GM19035 (cell line): ENCODE measurements around the gene AP3B1.

ENCODE experiments used
- ATAC-seq: cut with Tn5 transposase; IDR thresholded peaks from one replicate; pipeline ENCODE4 v1.9.1; 2021; ENCODE audit not compliant: unreplicated experiment

AP3B1 gene

DNA sequence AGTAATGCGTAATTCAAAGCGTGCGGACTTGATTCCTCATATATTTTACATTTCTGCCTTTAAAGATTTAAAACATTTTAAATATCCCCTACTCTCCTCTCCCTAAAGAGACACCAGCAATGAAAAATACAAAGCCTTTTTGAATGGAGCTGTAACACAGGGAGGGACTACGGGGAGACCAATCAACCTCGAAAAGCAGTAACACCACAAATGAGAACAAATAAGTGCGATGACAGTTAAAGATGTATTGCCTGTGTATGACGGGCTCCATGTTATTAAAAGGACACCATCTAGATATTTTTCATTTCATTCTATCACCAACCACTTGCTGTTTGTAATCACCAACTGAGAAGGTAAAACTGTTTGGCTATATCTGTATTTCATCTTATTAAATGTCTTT lies 288.0 kb downstream of the AP3B1 start:
- ATAC-seq = no peak

DNA sequence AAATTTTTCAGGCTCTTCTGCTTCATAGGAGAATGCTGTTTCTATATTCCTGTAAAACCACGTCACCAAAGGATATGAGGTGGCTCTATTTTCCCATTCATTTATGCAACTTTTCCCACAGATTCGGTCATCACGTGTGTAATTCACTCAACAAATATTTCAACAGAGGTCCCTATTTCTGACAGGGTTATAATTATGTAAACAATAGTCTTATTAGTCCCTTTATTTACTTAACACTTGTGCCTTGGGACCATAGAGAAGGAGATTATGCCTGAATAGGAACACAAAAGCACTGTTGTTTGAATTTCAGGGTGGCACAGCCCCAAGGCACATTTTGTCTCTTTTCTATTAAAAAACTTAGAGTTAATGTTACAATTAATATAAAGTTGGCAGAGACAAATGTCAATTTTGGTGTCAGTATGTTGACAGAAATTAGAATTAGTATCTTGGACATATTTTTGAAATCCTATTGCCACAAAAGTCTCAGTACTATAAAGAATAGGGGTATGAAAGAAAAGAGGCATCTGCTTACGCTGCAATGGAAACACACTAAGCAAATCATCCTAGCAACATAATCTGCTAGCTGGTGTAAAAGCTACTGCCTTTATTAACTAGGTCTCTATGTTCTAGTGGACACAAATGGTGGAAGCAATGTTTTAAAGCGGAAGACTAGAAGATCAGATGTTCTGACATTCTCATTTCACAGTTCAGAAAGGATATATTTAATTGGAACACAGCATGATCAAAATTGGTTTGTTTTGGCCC lies 289.3 kb downstream of the AP3B1 start:
- no peak for ATAC-seq

DNA sequence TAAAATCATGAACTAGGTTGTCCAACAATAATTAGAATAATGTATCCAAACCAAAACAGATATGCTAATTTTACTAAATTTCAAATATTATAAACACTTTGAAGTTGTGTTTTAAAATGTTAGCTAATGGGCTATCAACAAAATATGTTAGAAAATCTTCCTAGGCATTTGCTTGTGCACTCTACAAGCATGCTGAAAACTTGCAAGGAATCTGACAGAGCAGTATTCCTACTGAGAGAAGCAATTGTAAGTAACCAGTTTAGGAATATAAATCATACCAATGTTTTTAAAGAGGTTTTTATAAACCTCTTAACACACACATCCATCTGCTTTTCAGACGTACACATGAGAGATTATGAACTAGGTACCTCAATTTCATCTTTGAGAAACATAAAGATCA lies 289.9 kb downstream of the AP3B1 start:
- ATAC-seq = no peak

DNA sequence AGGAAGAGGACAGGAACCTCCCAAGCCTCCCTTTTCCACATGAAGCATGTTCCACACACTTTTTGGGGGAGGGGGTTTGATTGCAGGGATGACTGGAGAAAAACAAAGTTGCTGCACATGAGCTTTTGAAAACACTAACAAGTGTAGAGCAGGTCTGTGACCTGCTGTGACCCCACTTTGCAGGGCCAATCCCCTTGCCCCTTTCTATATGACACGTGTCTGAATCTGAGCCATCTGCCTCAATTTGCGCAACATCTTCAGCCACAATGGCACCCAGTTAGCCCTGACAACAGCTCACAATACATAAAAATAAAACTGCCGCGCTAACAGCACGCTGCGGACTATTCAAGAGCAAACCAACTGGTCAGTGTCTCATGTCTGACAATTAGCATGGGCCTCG lies 290.6 kb downstream of the AP3B1 start:
- ATAC-seq = no peak

DNA sequence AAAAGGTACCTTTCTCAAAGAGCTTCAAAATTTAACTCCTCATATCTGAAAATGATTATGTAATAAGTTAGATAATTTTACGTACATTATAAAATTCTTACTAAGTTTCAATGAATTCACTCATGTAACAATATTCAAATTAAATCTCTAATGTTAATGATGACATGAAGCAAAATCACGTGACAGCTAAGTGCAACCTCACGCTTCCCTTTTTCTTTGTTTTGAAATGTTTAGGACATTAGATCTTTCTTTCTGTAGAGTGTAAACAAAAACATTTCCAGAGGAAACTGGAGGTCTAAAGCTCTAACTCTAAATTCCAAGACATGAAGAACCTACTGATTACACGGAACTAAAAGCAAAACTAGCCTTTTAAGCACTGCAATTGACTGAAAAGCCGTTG lies 291.0 kb downstream of the AP3B1 start:
- no peak for ATAC-seq

DNA sequence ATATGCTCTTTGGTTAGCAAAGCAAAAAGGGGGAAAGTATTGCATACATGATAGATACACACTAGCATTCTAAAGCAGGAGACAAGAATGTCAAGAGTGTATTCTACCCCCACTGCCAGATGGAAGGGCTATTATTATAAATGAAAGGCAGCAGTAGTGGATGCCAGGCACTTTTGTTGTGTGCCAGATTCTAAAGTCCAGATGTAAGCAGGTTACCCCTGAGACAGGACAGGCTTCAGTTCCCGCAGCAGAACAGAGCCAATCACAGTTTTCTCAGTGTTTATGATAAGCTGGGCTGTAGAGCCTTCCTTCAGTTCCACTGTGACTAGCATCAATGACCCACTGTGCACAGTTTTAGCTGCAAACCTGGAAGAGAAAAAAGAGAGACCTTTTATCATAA lies 291.8 kb downstream of the AP3B1 start:
- no peak for ATAC-seq

DNA sequence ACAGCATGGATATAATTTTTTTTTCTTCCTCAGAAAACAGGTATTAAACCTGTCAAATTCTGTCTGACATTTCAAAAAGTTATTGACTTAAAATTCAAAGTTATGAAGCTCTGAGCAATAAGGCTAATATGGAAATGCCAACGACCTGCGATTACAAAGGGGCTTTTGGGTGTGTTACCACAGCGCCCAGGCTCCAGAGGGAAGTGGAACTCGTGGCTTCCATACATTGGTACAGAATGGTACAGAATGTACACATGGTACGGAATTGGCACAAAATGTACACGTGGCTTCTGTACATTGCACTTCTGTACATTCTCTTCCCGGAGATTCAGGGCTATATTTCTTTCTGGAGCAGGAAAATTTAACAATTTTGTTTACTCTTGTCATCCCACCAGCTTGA lies 293.3 kb downstream of the AP3B1 start:
- ATAC-seq = no peak

DNA sequence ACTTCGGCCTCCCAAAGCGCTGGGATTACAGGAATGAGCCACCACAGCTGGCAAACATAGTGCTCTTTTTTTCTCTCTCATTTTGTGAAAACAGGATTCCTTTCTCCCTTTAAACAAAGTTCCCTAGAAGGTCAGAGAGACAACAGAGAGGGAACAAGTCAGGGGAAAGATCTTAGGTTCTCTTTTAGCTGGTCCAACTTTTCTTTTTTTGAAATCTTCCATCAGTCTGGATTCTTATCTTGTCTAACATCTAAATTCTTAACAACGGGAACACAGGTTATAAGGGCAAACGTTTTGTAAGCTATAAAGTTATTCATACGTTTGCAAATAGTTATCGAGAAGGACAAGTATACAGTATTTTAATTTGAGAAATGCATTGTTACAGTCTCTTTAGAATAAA lies 294.3 kb downstream of the AP3B1 start:
- no peak for ATAC-seq

DNA sequence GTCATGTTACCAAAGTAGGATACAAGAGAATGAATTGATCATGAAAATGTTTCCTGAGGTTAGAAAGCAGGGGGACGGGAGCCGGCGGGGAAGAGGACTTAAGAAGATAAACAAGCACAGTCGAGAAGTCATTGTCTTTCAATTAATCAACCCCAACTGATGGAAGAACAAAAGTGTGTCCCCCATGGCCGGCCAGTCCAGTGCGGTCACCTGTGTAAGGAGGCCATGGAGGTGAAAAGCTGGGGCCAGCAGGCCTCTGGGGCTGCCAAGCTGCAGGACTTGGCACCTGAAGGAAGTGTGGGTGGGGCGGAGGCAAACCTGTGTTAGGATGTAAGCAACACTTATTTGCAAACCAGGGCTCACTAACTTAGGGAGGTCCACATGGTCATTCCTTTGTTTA lies 295.1 kb downstream of the AP3B1 start:
- ATAC-seq = no peak

DNA sequence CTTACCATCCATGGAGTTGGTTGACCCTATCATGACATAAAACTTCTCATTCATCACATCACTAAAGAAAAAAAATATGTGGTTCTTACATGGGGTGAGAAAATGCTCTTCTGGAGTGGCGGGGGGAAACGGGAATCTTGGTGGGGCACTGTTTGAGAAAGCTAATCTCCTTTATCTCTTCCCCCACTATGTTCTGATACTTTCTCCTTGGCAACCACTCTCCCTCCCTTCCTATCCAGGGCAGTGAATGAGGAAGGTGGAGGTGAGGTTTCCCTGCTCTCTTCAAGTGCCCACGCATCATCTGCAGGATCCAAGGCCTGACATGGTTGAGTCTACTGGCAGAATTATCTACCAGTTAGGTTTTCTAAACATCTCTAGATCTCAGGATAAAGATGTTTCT lies 297.6 kb downstream of the AP3B1 start:
- no peak for ATAC-seq

DNA sequence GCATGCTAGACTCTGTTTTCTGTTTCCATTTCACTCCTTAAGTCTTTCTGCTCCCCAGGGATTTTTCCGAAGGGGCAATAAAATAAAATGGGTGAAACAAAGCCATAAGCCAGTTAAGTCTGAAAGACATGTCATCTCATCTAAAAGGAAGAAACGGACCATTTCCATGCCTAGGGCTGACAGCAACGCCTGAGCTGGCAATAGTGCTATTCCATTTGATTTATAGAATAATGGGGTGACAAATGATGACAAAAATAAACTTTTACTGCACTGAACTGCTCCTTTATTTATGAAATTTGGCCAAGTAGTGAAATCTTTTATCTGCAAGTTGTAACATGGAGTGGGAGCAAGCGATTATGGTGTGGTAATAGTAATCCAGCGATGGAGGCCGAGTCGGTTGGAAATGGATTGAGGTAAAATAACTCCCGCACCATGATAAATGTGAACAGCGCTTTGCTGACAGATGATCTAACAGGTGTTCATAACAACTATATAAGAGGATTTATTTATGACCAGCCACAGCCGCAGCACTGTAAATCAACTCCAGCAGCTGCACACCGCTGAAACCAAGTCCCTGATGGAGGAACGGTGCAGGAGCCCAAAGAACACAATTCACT lies 298.6 kb downstream of the AP3B1 start:
- ATAC-seq = no peak

DNA sequence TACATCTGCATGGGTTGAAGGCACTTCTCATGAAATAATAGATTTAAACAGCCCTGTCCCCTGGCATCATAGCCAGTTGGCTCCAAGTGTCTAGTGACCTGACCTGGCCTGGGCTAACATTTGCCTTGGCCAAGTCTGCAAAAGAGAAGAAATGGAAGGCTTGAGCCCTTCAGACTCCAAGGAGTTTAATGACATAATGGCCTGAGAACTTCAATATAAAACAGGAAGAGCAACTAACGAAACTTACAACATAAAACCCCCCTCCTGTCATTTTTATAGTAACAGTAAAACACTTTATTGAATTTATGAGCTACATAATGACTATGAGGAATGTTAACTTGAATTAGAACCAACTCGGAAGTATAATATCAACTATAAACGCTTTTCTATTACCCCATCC lies 299.6 kb downstream of the AP3B1 start:
- ATAC-seq = no peak

DNA sequence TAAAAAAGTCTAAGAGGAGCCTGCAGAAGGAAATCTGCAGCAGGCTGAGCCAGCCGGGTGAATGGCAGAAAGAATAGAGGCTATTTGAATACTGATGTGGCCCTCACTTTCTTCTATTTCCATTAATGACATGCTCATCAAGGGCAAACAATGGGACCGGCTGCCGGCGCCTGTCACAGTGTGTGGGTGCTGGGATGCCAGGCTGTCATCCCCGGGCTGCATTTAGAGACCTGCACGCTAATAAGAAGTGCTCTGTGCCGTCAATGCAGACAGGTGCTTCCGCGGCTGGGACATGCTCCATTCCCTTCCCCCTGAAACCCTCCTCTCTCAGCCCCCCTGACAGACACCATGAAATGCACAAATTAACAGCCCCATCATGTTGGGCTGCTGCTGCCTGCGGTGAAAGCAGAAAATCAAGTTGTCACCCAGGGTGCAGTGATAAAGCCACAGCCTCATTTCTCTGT lies 300.6 kb downstream of the AP3B1 start:
- ATAC-seq = no peak

DNA sequence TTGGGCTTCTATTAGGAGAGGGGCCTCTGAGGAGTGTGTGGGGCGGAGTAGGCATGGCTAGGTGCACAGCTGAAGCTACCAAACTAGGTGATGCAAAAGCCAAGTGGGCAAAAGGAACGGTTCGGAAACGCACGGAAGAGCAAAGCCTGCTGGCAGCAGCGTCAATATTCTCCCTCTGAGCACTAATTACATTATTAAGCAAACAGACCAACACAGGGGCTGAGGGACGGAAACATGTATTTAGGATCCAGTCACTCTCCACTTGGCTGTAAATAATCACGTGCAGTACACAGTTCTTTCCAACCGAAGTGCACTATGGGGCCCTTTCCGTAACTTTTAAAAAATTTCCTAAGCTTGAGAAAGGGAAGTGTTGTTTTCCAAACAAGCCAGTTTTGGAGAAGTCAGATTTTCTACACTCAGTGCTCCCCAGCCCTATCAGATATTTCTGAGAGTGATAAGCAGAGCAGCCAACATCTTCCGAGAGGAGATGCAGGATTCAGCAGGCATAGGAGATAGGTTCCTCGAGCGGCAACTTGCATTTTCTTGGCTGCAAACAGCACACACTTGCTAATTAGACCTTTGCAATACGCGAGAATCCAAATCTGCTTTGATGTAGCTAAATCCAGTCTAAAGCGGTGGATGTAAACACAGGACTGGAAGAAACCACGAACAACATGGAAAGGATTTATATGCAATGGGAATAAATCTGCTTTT lies 301.2 kb downstream of the AP3B1 start:
- ATAC-seq = no peak

DNA sequence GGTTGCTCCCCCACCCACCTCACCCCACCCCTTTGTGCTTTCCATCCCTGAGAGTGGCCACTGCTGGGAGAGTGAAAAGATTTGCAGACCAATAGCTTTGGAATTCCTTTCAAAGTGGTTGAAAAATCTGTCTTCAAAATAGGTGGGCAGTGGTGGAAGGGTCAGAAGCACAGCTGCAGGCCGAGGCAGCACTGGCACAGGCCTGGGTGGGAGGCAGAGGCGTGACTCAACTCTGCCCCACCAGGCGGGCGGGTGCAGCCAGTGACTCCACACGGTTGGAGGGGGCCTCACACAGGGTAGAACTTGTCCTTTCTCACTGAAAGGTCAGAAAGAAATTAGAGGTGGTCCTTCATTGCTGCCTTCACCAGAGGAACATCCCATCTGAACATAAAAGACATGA lies 303.4 kb downstream of the AP3B1 start:
- ATAC-seq = no peak

DNA sequence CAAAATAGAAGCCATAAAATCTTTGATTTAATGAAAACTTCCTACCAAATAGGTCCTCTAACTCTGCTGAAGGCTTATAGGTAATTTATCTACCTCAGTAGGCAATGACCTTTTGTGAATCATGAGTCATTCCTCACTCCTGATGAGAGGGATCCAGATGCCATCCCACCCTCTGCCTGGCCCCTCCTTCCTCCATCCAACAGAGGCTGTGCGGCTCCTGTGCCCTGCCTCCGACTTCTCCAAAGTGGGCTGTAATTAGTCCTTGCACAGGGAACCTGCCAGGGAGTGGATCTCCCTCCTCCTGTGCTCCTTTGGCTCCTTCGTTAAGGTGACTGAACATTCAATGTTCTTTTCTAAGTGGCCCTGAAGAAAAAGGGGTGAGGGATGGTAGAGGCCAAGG lies 304.5 kb downstream of the AP3B1 start:
- ATAC-seq = no peak

DNA sequence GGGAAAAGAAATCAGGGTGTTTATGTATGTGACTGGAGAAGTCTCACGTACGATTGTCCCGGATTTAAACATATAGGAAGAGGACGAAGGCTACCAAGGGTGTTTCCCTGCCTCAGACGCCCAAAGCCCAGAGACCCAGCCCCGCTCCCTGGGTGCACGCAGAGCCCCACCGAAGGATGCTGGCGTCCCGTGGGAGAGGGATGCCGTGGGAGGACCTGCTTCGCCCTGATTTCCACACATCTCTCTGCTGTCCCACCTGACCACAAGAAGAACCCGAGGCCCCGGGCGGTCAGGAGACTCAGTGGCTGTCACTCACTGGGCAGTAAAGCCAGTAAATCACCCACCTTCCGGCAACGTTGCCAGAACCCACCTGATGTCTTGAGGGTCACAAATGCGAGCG lies 306.5 kb downstream of the AP3B1 start:
- ATAC-seq = no peak

DNA sequence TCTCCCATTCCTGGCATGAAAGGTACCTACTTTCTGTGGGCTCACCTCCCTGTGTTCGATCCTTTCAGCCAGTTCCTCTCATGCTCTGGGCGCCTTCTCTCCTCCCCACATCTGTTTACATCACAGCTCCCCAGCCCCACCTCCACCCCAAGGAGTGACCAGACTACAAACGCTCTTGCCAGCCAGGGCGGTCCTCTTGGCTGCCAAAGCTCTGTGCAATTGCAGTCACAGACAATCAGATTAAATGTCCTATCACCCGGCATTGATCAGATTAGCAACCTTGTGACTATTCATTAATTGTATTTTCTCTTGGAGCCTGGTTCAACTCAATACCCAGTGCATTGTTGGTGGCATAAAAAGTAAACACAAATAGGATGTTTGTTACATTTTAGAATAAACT lies 307.2 kb downstream of the AP3B1 start:
- no peak for ATAC-seq

DNA sequence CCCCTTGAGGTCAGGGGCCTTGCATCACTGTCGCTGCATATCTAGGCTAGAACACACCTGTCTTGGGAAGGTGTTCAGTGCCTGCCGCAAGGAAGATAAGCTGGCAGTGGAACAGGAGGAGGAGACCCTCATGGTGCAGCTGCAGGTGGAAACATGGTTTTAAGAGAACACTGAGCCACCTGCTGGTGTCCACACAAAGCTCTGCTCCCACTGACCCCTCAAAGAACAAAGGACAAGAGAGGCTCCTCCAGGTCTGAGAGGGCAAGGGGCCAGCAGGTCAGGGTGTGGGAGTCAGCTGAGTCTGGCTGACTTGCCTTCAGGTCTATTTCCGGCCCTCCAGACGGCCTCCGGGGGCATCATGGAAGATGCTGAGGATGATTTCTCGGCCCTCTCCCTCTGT lies 308.2 kb downstream of the AP3B1 start:
- ATAC-seq = no peak

DNA sequence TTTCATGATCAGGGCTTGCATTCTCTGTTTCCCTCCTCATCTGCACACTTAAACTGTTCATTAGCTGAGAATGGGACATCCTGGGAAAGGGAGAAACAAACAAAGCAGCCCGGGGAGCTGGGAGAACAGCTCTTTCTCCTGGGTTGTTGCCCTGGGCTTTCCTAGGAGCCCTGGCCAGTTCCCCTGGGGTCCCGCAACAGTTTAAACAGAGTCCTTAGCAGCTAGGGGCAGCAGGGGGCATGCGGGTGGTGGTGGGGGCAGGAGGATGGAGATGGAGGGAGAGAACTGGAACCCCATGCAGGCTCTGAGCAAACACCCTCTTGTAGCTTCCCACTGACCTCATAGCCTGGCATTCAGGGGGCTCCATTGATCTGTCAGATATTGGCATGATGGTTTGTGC lies 309.3 kb downstream of the AP3B1 start:
- no peak for ATAC-seq

DNA sequence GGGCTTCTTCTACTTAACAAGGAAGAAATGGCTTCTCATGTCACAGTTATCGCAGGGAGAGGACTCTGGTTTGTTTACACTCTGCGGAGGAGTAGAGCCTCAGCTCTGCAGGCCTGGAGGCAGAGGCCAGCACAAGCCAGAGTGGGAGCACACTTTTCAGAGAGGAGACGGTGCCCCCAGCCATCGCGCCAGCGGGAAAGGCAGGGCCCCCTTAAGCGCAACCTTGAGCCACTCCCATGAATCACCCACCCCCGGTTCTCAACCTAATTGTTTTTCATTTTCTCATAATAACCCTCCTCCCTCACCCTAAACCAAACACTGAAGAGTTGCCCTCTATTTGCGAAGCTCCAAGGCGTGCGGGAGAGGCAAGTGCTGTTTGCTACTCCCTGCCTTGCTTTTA lies 309.9 kb downstream of the AP3B1 start:
- ATAC-seq = no peak

DNA sequence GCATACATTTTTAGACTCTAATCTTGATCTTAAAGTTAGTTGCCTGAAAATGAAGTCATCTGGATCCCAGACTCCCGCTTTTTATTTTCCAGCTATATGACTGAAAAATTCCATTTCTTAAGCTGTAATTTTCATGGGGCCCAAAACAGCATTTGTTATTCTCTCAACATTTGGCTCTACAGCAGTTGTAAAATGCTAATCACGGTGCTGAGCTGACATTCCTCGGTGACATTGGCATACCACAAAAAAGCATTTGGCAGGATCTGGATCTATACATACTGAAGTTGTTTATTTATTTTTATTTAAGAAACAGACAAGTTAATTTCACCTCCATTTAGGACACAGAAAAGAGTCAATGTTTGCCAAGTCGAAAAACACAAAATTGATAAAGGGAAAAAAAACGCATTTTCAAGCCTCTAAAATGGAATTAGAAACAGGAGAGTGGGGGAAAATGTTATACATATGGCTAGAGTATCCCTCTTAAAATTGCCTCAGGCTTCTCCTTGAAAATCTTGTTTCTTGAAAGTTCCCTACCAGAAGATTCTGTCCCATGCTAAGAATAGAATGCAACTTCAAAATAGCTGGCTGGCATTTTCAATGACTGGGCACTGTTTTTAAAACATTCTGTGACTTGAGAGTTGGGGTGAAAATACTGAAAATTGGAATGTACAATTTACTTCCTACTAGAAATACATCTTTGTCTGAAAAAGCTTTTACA lies 310.9 kb downstream of the AP3B1 start:
- no peak for ATAC-seq
